HG03097 (cell line): ENCODE measurements around the gene SLC26A2.

Experiments
- ATAC-seq: cut with Tn5 transposase; IDR thresholded peaks from one replicate; pipeline ENCODE4 v1.9.1; 2021; ENCODE audit not compliant: unreplicated experiment, low FRiP score

SLC26A2 gene

GRCh38 chr5:149961186-149961685 is 678 bp downstream of the SLC26A2 start:
- no peak for ATAC-seq

GRCh38 chr5:149961957-149962409 is 1.4 kb downstream of the SLC26A2 start:
- ATAC-seq: no peak

GRCh38 chr5:149962601-149963300 is 2.2 kb downstream of the SLC26A2 start:
- ATAC-seq: no peak

- no peak for ATAC-seq
Observed at GRCh38 chr5:149963729-149964128, 3.2 kb downstream of the SLC26A2 start.

- no peak for ATAC-seq
Observed at GRCh38 chr5:149966946-149967345, 6.4 kb downstream of the SLC26A2 start.

GRCh38 chr5:149969181-149969930 is 8.8 kb downstream of the SLC26A2 start:
- no peak for ATAC-seq

GRCh38 chr5:149975409-149975808 is 14.9 kb downstream of the SLC26A2 start:
- no peak for ATAC-seq

- no peak for ATAC-seq
Observed at GRCh38 chr5:149979896-149980295, 19.3 kb downstream of the SLC26A2 start.

- ATAC-seq: no peak
Observed at GRCh38 chr5:149981206-149981605, 20.6 kb downstream of the SLC26A2 start.

- ATAC-seq: no peak
Observed at GRCh38 chr5:149982505-149982904, 21.9 kb downstream of the SLC26A2 start.

GRCh38 chr5:149988126-149988525 is 27.6 kb downstream of the SLC26A2 start:
- ATAC-seq: no peak

- no peak for ATAC-seq
Observed at GRCh38 chr5:149990518-149991376, 30.2 kb downstream of the SLC26A2 start.

GRCh38 chr5:149993471-149993870 is 32.9 kb downstream of the SLC26A2 start:
- ATAC-seq: no peak

GRCh38 chr5:149995385-149996204 is 35.0 kb downstream of the SLC26A2 start:
- ATAC-seq: no peak

- ATAC-seq: no peak
Observed at GRCh38 chr5:149996205-149996890, 35.8 kb downstream of the SLC26A2 start.

- ATAC-seq: no peak
Observed at GRCh38 chr5:149998281-149998680, 37.7 kb downstream of the SLC26A2 start.

- no peak for ATAC-seq
Observed at GRCh38 chr5:149999359-149999758, 38.8 kb downstream of the SLC26A2 start.

GRCh38 chr5:149999866-150000255 is 39.3 kb downstream of the SLC26A2 start:
- no peak for ATAC-seq

- ATAC-seq: peak; percentile 84
Observed at GRCh38 chr5:150000256-150000989, 39.9 kb downstream of the SLC26A2 start, which contains the start of the genes HMGXB3 and TIGD6. HMGXB3 (plus strand) TSS chr5:150000739; CDS start chr5:150004853, 4,114 bp downstream. TIGD6 (minus strand) TSS chr5:150000654; CDS start chr5:149996348, 4,306 bp downstream.
